WTC11 (cell line): ENCODE measurements around the gene CPVL. TPM values are rescaled to one million over a fixed set of nuclear protein-coding genes. Genes with fewer than 3 reads are reported as not detected.

ENCODE experiments used
- ATAC-seq: fragments of 200-7000 bp; cut with Tn5 transposase; 2 replicates; pipeline ENCODE4 v1.10.0; 2021; ENCODE audit warnings: mild to moderate bottlenecking, moderate library complexity
- CTCF ChIA-PET: fragments of 300-600 bp; sonication (Branson Sonifier 250); formaldehyde crosslinking; loops from one replicate; lab custom pipeline; 2021; ENCODE audit warnings: antibody characterized with exemption; lab: Charles Lee
- POLR2A ChIA-PET: fragments of 350-600 bp; sonication (Branson Sonifier 250); formaldehyde crosslinking; loops from one replicate; lab custom pipeline; 2021; ENCODE audit warnings: antibody characterized with exemption; lab: Charles Lee
- DNase-seq: peaks from one replicate; pipeline ENCODE4 v3.0.0; 2021; ENCODE audit warnings: low spot score
- H3K27ac Mint-ChIP-seq: 2 replicates; pipeline ENCODE4 v1.8.0; 2021; ENCODE audit warnings: mixed read lengths
- H3K27me3 Mint-ChIP-seq: 2 replicates; pipeline ENCODE4 v1.8.0; 2021; ENCODE audit warnings: low read depth, mild to moderate bottlenecking, moderate library complexity, mixed read lengths
- H3K36me3 Mint-ChIP-seq: 2 replicates; pipeline ENCODE4 v1.8.0; 2021; ENCODE audit warnings: mixed read lengths
- H3K4me1 Mint-ChIP-seq: 2 replicates; pipeline ENCODE4 v1.8.0; 2022; ENCODE audit warnings: mixed read lengths
- H3K4me3 Mint-ChIP-seq: 2 replicates; pipeline ENCODE4 v1.8.0; 2021; ENCODE audit warnings: mild to moderate bottlenecking, moderate library complexity, mixed read lengths
- H3K9me3 Mint-ChIP-seq: 2 replicates; pipeline ENCODE4 v1.8.0; 2021; ENCODE audit warnings: mixed read lengths
- CREB1 ChIP-seq: sonication (generic); formaldehyde crosslinking; IDR thresholded peaks from 2 replicates; pipeline ENCODE4 v1.8.0; 2023; ENCODE audit warnings: mild to moderate bottlenecking, missing genetic modification reagents
- ELF4 ChIP-seq: sonication (generic); formaldehyde crosslinking; IDR thresholded peaks from 2 replicates; pipeline ENCODE4 v1.8.1; 2022; ENCODE audit warnings: low read depth, mild to moderate bottlenecking, moderate library complexity, missing genetic modification reagents
- GABPB1 ChIP-seq: sonication (generic); formaldehyde crosslinking; IDR thresholded peaks from 2 replicates; pipeline ENCODE4 v1.8.1; 2023; ENCODE audit warnings: mild to moderate bottlenecking, missing genetic modification reagents
- GTF2I ChIP-seq: fragments of 250-450 bp; sonication (Bioruptor Pico); conservative IDR thresholded peaks from 2 replicates; pipeline ENCODE4 v1.4.0; 2021; ENCODE audit warnings: mild to moderate bottlenecking
- HMGA2 ChIP-seq: fragments of 250-450 bp; sonication (Bioruptor Pico); IDR thresholded peaks from 2 replicates; pipeline ENCODE4 v1.4.0; 2021; ENCODE audit warnings: mild to moderate bottlenecking, moderate library complexity
- JUN ChIP-seq: sonication (generic); formaldehyde crosslinking; IDR thresholded peaks from 2 replicates; pipeline ENCODE4 v1.8.0; 2023; ENCODE audit warnings: mild to moderate bottlenecking, missing genetic modification reagents
- KAT7 ChIP-seq: sonication (generic); formaldehyde crosslinking; IDR thresholded peaks from 2 replicates; pipeline ENCODE4 v1.8.1; 2023; ENCODE audit warnings: missing genetic modification reagents, mild to moderate bottlenecking, borderline replicate concordance
- OVOL2 ChIP-seq: fragments of 250-450 bp; sonication (Bioruptor Pico); IDR thresholded peaks from 2 replicates; pipeline ENCODE4 v1.9.0; 2021; ENCODE audit warnings: mild to moderate bottlenecking, borderline replicate concordance
- RELA ChIP-seq: sonication (generic); formaldehyde crosslinking; IDR thresholded peaks from 2 replicates; pipeline ENCODE4 v1.8.1; 2022; ENCODE audit warnings: missing genetic modification reagents, mild to moderate bottlenecking, borderline replicate concordance
- SMAD3 ChIP-seq: sonication (generic); formaldehyde crosslinking; IDR thresholded peaks from 2 replicates; pipeline ENCODE4 v1.8.0; 2022; ENCODE audit warnings: missing genetic modification reagents, mild to moderate bottlenecking, borderline replicate concordance
- TCF7 ChIP-seq: sonication (generic); formaldehyde crosslinking; IDR thresholded peaks from 2 replicates; pipeline ENCODE4 v1.8.0; 2022; ENCODE audit warnings: mild to moderate bottlenecking, low read depth, missing genetic modification reagents, moderate library complexity
- TEAD1 ChIP-seq: sonication (generic); formaldehyde crosslinking; IDR thresholded peaks from 2 replicates; pipeline ENCODE4 v1.8.0; 2022; ENCODE audit warnings: mild to moderate bottlenecking, missing genetic modification reagents
- TP53 ChIP-seq: sonication (generic); formaldehyde crosslinking; IDR thresholded peaks from 2 replicates; pipeline ENCODE4 v1.8.1; 2023; ENCODE audit warnings: mild to moderate bottlenecking, missing genetic modification reagents
- ZNF396 ChIP-seq: fragments of 250-450 bp; sonication (Bioruptor Pico); IDR thresholded peaks from 2 replicates; pipeline ENCODE4 v1.8.0; 2021; ENCODE audit warnings: mild to moderate bottlenecking, moderate library complexity, borderline replicate concordance
- total RNA-seq: library from RNA; stranded (reverse); gene quantifications from 3 replicates; pipeline ENCODE4 v1.2.3, GENCODE V29; 2021
- TF ChIP-seq, protein P1 (sequence below): sonication (generic); formaldehyde crosslinking; IDR thresholded peaks from 2 replicates; pipeline ENCODE4 v1.8.1; 2023; ENCODE audit warnings: mild to moderate bottlenecking, moderate library complexity, missing genetic modification reagents
- TF ChIP-seq, protein P2 (sequence below): sonication (generic); formaldehyde crosslinking; IDR thresholded peaks from 2 replicates; pipeline ENCODE4 v1.8.1; 2023; ENCODE audit warnings: mild to moderate bottlenecking, missing genetic modification reagents, moderate library complexity
- TF ChIP-seq, protein P3 (sequence below): sonication (generic); formaldehyde crosslinking; IDR thresholded peaks from 2 replicates; pipeline ENCODE4 v1.8.0; 2023; ENCODE audit warnings: missing genetic modification reagents
- TF ChIP-seq, protein P4 (sequence below): sonication (generic); formaldehyde crosslinking; IDR thresholded peaks from 2 replicates; pipeline ENCODE4 v1.8.0; 2022; ENCODE audit warnings: mild to moderate bottlenecking, missing genetic modification reagents
- TF ChIP-seq, protein P5 (sequence below): sonication (generic); formaldehyde crosslinking; IDR thresholded peaks from 2 replicates; pipeline ENCODE4 v1.8.0; 2023; ENCODE audit warnings: missing genetic modification reagents, mild to moderate bottlenecking, borderline replicate concordance
- TF ChIP-seq, protein P6 (sequence below): sonication (generic); formaldehyde crosslinking; IDR thresholded peaks from 2 replicates; pipeline ENCODE4 v1.8.0; 2023; ENCODE audit warnings: mild to moderate bottlenecking, missing genetic modification reagents

Gene CPVL
- total RNA-seq, 1 experiment from 2014 or later: 34.2 TPM

DNA sequence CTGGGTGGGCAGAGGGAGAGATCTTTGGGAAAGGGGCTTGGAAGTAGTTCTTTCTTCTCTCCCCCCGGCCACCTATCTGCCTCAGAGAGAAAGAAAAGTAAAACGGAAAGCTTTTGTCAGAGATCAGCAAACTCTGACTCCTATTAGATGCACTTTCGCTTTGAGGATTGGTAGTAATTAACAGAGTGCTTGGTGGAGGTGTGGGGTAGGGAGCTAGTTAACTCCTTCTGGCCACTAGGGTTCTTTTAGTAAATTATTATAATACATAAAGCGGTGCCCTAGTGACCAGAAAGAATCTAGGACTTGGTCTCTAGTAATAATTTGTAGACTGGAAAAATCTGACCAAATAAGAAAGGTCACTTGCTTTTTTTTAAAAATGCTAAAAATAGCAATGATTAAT is 54.6 kb downstream of the CPVL start (continued):
- TF ChIP-seq, protein P1, sequence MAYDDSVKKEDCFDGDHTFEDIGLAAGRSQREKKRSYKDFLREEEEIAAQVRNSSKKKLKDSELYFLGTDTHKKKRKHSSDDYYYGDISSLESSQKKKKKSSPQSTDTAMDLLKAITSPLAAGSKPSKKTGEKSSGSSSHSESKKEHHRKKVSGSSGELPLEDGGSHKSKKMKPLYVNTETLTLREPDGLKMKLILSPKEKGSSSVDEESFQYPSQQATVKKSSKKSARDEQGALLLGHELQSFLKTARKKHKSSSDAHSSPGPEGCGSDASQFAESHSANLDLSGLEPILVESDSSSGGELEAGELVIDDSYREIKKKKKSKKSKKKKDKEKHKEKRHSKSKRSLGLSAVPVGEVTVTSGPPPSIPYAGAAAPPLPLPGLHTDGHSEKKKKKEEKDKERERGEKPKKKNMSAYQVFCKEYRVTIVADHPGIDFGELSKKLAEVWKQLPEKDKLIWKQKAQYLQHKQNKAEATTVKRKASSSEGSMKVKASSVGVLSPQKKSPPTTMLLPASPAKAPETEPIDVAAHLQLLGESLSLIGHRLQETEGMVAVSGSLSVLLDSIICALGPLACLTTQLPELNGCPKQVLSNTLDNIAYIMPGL (CRISPR knock-in tag): no peak
- TF ChIP-seq, protein P2, sequence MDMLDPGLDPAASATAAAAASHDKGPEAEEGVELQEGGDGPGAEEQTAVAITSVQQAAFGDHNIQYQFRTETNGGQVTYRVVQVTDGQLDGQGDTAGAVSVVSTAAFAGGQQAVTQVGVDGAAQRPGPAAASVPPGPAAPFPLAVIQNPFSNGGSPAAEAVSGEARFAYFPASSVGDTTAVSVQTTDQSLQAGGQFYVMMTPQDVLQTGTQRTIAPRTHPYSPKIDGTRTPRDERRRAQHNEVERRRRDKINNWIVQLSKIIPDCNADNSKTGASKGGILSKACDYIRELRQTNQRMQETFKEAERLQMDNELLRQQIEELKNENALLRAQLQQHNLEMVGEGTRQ (CRISPR knock-in tag): no peak
- TF ChIP-seq TEAD1 (CRISPR knock-in tag) (no peak), JUN (no peak)

DNA sequence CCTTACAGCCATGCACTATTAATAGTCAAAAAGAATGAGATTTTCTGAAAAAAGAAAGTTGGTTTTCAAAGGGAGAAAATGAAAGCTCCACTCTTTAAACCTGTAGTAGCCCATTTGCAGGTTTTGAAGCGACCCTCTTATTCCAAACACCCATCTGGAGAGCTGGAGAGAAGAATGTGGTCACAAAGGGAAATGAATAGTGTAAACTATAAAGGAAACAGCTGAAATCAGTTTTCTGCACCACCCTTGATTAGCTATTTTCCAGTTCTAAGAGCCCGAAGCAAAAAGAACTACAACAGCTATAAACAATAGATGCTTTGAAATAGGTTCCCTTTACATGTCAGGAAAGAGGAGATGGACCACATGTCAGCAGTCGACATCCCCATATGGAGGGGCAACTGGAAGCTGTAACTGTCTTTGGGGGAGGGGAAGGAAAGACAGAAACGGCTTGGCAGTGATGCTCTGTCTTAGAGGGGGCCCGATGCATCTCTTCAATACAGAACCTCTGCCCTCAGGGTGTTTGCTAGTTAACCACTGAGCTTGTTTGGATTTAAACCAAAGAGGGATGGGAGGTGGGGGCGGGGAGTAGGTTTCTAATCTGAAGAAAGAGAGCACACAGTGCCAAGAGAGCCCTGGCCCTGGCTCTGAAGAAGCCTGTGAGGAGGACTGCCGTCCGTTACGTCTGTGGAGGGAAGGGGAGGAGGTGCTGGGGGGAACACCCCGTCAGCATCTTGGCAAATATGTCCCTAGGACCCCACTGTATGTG is 55.3 kb downstream of the CPVL start:
- ChIA-PET POLR2A (interaction anchor here (0.5 kb wide), 1 partner anchor 447 kb away, joined by 3 read pairs; no protein-coding TSS in a partner anchor), CTCF (interaction anchor here (0.6 to 5.4 kb wide), 7 partner anchors 15 to 169 kb away, joined by 3 to 39 read pairs (median 6); partner anchors contain the start of gene TRIL)
- Mint-ChIP-seq H3K27ac (no peak overlapping the region), H3K9me3 (no peaks in the 10 kb centered on the region), H3K4me1 (peaks cover 23% of the 10 kb centered on the region), H3K4me3 (no peak overlapping the region), H3K27me3 (no peaks in the 10 kb centered on the region; the same call in 1 of the 2 replicates), H3K36me3 (peaks cover 5% of the 10 kb centered on the region)
- DNase-seq (no peak), ATAC-seq (no peak)
- TF ChIP-seq CREB1 (CRISPR knock-in tag) (no peak), JUN (no peak), TCF7 (CRISPR knock-in tag) (no peak), ELF4 (no peak), GABPB1 (CRISPR knock-in tag) (no peak), TP53 (CRISPR knock-in tag) (no peak), GTF2I (no peak), HMGA2 (CRISPR knock-in tag) (no peak), OVOL2 (CRISPR knock-in tag) (no peak), KAT7 (CRISPR knock-in tag) (no peak), SMAD3 (no peak), RELA (CRISPR knock-in tag) (no peak), ZNF396 (no peak)
- TF ChIP-seq, protein P3, sequence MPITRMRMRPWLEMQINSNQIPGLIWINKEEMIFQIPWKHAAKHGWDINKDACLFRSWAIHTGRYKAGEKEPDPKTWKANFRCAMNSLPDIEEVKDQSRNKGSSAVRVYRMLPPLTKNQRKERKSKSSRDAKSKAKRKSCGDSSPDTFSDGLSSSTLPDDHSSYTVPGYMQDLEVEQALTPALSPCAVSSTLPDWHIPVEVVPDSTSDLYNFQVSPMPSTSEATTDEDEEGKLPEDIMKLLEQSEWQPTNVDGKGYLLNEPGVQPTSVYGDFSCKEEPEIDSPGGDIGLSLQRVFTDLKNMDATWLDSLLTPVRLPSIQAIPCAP: no peak
- TF ChIP-seq, protein P4, sequence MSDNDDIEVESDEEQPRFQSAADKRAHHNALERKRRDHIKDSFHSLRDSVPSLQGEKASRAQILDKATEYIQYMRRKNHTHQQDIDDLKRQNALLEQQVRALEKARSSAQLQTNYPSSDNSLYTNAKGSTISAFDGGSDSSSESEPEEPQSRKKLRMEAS: no peak
- TF ChIP-seq, protein P5, sequence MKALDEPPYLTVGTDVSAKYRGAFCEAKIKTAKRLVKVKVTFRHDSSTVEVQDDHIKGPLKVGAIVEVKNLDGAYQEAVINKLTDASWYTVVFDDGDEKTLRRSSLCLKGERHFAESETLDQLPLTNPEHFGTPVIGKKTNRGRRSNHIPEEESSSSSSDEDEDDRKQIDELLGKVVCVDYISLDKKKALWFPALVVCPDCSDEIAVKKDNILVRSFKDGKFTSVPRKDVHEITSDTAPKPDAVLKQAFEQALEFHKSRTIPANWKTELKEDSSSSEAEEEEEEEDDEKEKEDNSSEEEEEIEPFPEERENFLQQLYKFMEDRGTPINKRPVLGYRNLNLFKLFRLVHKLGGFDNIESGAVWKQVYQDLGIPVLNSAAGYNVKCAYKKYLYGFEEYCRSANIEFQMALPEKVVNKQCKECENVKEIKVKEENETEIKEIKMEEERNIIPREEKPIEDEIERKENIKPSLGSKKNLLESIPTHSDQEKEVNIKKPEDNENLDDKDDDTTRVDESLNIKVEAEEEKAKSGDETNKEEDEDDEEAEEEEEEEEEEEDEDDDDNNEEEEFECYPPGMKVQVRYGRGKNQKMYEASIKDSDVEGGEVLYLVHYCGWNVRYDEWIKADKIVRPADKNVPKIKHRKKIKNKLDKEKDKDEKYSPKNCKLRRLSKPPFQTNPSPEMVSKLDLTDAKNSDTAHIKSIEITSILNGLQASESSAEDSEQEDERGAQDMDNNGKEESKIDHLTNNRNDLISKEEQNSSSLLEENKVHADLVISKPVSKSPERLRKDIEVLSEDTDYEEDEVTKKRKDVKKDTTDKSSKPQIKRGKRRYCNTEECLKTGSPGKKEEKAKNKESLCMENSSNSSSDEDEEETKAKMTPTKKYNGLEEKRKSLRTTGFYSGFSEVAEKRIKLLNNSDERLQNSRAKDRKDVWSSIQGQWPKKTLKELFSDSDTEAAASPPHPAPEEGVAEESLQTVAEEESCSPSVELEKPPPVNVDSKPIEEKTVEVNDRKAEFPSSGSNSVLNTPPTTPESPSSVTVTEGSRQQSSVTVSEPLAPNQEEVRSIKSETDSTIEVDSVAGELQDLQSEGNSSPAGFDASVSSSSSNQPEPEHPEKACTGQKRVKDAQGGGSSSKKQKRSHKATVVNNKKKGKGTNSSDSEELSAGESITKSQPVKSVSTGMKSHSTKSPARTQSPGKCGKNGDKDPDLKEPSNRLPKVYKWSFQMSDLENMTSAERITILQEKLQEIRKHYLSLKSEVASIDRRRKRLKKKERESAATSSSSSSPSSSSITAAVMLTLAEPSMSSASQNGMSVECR (CRISPR knock-in tag): no peak
- TF ChIP-seq, protein P6, sequence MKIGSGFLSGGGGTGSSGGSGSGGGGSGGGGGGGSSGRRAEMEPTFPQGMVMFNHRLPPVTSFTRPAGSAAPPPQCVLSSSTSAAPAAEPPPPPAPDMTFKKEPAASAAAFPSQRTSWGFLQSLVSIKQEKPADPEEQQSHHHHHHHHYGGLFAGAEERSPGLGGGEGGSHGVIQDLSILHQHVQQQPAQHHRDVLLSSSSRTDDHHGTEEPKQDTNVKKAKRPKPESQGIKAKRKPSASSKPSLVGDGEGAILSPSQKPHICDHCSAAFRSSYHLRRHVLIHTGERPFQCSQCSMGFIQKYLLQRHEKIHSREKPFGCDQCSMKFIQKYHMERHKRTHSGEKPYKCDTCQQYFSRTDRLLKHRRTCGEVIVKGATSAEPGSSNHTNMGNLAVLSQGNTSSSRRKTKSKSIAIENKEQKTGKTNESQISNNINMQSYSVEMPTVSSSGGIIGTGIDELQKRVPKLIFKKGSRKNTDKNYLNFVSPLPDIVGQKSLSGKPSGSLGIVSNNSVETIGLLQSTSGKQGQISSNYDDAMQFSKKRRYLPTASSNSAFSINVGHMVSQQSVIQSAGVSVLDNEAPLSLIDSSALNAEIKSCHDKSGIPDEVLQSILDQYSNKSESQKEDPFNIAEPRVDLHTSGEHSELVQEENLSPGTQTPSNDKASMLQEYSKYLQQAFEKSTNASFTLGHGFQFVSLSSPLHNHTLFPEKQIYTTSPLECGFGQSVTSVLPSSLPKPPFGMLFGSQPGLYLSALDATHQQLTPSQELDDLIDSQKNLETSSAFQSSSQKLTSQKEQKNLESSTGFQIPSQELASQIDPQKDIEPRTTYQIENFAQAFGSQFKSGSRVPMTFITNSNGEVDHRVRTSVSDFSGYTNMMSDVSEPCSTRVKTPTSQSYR (CRISPR knock-in tag): no peak
